GM21717 (cell line): ENCODE measurements around the gene C2CD4A.

Experiments used
- ATAC-seq: cut with Tn5 transposase; IDR thresholded peaks from one replicate; pipeline ENCODE4 v1.9.1; 2021; ENCODE audit warnings: mild to moderate bottlenecking, moderate library complexity; ENCODE audit not compliant: unreplicated experiment

C2CD4A gene

DNA sequence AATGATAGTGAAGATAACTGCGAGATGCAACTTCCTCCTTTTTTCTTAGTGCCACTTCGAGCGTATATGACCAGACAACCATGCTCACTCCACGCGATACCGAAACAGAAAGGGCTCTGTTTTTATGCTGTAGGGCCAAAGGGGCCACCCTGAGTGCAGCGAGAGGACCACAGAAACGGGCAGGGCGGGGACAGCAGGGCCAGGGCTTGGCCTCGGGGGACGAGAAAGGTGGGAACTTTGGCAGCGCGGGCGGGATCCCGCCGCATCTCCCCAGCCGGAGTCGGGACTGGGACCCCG is 7.0 kb upstream of the C2CD4A start:
- ATAC-seq = peak; percentile 77

DNA sequence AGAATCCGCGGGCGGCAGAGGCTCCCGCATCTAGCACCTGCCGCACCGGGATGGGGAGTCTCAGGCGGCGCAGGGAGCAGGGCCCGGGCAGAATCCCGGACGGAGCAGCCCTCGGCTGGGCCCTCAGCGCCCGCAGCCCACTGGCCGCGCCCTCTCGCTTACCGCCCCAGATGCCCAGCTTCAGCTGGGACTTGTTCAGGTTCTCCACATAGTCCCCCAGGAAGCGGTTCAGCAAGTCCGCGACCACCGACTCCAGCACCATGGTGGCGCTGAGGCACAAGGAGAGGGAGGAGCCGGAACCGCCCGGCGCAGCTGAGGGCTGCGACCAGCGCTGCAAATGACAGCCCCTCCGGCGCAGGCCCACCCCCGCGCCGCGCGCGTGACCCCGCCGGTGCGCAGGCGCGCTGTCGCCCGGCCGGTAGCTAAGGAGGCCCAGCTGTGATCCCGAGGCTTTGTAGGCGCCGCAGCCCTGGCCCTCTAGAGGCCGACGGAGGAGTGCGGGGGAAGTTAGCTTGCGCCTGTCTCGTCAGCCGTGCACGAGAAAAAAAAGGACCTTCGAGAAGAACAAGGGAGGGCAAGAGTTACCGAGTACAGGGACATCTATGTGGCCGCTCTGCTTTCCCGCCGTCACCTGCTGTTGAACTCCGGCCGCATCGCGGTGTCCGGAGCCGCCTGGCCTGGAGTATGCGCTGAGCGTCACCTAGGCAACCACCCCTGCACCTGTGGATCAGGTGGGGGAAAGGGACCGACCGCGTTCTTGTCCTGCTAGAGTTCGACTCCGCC is 6.5 kb upstream of the C2CD4A start, which contains the start of gene VPS13C:
Gene VPS13C (minus strand): TSS at position 335 of the 783 bp plus-strand sequence. CDS start 73 bp downstream, at position 262.
- peak; percentile 84 for ATAC-seq

DNA sequence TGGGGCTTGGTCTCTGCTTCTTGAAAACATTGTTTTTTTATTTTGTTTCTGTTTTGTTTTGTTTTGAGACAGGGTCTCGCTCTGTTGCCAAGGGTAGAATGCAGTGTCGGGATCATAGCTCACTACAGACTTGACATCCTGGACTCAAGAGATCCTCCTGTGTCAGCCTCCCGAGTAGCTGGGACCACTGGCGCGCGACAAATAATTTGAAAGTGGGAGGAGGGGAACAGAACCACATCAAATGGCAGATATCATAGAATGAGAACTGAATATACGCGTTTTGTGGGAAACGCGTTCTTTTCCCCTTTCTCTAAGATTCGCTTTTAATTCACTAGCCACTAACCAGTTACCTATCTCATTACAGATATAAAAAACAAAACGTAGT is 5.9 kb upstream of the C2CD4A start:
- ATAC-seq = peak; percentile 10

DNA sequence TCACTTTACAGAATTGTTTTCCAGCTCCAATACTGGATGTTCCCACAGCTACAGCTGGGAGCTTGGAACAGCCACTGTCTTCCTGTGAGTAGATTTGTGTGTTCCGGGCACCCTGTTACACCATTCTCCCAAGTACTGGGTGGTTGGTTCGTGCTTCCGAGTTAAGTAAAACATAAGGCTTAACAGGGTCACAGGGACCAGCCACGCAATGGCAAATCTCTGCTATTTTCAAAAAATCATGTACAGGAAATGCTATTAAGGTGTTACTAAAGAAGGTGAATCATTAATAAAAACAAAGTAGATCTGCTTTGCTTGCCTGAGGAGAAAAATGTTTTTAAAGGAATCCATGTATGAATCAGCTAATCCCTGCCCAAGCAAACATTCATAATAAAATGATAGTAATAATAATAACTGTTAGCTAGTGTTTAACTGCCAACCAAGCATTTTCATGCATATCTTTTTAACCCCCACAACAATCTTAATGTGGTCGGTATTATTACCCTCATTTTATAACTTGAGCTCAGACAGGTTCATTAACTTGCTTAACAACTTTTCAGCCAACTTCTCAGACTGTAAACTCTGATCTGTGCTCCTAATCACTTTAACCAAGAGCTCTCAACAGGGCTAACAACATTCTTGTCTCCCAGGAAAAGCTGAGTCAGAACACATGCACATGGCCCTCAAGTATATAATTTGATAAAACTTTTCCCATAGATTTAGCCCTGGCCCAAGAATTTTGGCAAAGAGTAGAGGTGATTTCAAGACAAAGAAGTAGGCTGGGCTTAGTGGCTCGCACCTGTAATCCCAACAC is 2.7 kb upstream of the C2CD4A start:
- no peak for ATAC-seq

DNA sequence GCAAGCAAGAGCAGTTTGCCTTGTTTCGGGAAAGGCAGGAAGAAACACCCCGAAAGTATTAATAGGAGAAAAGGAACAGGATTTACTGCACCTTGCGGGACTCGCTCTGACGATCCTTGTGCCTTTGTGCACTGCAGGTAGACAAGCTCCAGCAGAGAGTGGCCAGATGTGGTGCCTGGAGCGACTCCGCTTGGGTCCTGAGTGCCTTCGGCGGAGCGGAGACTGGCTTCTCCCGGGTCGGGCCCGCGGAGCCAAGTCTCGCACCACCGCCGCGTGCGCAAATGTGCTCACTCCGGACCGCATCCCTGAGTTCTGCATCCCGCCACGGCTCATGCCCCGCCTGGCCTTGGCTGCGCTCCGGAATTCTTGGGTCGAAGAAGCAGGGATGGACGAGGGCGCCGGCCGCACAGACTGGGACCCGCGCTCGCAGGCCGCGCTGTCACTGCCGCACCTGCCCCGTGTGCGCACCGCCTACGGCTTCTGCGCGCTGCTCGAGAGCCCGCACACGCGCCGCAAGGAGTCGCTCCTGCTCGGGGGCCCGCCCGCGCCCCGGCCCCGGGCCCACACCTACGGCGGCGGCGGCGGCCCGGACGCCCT is 769 bp downstream of the C2CD4A start:
- ATAC-seq = no peak

DNA sequence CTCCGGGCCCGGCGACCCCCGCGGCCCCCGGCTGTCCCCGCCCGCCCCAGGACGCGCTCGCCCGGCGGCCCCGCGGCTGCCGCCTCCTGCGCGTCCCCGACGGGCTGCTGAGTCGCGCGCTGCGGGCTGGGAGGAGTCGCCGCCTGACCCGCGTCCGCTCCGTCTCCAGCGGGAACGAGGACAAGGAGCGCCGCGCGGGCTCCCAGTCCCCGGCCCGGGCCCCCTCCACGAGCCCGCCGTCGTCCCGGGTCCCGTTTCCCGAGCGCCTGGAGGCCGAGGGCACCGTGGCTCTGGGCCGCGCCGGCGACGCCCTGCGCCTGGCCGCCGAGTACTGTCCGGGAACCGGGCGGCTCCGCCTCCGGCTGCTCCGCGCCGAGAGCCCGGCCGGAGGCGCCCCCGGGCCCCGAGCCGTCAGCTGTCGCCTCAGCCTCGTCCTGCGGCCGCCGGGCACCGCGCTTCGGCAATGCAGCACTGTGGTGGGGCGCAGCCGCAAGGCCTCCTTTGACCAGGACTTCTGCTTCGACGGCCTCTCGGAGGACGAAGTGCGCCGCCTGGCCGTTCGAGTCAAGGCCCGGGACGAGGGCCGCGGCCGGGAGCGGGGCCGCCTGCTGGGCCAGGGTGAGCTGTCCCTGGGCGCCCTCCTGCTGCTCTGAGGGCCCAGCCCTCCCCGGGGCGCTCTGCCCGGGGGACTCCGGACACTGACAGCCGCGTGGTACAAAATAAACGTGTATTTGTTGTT is 1.5 kb downstream of the C2CD4A start:
- ATAC-seq = no peak

DNA sequence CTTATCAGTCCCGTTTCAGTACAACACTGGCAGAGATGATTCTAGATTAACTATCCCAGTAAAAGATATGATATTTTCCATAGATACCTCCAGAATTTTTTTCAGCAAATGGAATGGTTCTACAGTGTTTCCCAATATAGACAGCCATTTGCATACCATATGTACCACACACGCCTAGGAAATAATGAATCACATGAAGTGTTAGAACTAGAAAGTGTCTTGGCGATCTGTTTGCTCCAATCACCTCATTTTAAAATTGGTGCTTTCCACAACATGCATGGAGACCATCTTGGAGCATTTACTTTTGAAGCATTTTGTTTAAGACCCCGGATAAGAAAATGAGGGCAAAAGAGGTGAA is 2.0 kb downstream of the C2CD4A start:
- no peak for ATAC-seq

DNA sequence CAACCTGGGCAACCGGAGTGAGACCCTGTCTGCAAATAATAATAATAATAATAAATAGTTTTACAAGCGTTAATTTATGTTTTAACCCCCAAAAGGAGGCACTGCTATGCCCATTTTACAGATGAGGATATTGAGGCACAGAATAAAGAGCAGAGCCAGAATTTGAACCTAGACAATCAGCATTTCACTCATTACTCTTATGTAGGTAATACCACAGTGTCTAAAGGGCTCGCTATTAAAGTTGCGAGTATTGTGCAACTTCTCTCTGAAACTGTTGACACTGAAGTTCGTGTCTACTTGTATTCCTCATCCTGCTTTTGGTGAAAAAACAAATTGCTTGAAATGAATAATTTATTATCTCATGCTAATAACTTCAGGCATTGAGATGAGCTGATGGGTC is 2.8 kb downstream of the C2CD4A start:
- ATAC-seq = no peak

DNA sequence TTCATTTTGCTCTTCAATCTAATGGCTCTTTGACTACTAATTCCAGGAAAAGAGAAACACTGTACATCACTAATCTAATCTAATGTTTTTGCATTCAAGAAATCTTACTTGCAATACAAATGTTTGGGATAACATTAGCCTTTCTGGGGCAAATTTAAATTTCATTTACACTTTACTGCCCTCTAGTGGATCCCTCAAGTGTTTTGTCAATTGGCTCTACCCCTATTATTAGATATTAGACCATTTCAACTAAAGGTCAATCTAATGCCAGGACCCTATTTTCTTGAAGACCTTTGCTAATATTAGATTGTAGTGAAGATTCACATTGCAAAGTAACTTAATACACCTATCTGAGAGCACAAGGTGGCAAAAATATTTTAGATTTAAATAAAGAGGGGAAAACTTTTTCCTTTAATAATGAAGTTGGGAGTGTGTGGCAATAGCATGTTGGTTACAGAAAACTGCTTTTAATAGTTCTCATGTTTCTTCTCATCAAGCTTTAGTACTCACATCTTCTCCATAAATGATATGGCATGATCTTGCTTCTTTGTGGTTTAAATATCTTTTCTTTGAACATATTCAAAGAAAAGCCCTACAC is 5.0 kb downstream of the C2CD4A start:
- ATAC-seq = no peak

DNA sequence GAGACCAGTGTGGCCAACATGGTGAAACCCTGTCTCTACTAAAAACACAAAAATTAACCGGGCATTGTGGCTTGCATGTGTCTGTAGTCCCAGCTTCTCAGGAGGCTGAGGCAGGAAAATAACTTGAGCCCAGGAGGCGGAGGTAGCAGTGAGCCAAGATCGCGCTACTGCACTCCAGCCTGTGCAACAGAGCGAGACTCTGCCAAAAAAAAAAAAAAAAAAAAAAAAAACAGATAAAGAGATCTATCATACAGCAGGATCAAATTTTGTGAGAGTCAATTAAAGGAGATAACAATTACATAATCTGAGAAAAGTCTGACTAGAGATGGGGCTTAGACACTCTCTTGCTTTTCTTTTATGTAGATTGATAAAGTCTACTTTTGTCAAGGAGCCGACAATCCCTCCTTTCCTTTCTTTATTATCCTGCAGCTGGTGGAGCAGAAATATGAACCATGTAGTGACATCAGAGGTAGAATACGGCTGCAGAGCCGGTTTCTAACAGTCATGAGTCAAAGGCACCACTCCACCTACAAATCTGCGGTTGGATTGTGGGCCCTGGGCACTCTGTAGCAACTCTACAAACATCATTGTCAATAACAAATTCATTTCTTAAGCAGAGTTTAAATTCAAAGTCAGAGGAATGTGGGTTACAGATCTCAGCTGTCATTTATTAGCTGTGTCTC is 9.0 kb downstream of the C2CD4A start:
- no peak for ATAC-seq

DNA sequence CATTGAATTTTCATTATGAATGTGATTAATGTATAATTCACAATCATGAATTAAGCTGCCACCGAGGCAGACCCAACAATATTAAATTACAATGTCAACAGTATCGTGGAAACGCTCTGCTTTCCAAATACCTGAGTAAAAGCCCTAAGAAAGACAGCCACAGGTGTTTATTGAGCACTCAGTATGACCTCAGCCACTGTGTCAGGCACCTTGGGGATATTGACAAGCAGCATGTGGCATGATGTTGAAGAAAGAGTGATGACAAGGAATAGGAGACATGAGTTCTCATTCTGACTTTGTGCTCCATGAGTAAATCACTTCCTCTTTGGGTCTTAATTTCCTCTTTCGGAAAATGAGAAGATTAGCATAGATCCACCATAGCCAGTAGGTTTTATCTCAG is 12.8 kb downstream of the C2CD4A start:
- no peak for ATAC-seq

DNA sequence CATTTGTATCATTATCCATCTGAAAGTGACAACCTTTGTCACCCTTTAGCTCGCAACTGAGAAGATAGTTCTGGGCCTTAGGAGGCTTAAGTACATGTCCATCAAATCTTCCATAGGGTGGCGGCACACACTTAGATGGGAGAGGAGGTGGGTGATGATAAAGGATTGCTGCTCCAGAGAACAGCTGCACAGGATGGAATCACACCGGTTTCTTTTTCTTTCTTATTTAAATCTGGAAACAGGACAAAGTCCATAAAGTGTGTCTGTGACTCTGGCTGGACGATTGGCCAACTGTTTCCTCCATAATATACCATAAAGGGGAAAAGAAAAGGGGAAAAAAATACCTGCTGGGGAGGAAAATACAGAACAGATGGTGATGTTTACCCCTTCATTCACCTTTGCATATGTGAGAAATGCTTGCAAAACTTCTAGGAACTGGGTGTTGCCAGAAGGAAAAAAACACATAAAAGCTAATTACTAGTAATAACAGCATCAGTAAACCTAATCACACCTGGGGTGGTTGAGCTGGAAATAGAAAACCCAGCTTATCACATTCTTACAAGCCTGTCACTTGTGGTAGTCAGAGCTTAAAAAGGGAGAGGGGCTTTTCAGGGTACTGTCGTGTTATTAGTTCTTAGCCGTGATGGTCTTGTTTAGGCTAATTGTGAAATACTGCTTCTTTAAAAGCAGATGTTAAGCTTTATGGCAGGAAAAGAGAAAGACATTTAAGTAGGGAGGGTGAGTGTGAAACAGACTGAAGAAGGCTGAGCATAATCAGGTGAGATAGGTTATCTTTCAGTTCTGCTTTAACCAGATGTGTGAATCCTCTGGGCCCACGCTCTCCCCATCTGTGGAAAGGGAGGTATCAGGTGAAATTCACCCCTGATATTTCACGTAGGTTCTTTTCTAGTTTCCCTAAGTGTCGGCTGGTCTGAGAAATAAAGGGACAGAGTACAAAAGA is 16.7 kb downstream of the C2CD4A start:
- no peak for ATAC-seq

DNA sequence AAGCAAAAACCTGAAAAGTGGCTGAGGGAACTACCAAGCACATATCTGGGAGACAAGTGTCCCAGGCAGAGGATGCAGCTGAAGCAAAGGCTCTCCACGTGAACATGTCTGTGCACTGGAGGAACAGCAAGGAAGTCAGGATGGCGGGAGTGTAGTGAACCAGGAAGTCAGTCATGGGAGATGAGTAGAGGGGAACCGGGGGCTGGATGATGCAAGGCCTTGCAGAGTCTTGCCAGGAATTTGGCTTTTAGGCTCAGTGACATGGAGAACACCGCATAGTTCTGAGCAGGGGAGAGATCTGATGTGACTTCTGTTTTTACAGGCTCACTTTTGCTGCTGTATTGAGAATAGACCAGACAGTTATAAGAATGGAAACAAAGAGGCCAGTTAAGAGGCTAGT is 19.0 kb downstream of the C2CD4A start:
- ATAC-seq = no peak

DNA sequence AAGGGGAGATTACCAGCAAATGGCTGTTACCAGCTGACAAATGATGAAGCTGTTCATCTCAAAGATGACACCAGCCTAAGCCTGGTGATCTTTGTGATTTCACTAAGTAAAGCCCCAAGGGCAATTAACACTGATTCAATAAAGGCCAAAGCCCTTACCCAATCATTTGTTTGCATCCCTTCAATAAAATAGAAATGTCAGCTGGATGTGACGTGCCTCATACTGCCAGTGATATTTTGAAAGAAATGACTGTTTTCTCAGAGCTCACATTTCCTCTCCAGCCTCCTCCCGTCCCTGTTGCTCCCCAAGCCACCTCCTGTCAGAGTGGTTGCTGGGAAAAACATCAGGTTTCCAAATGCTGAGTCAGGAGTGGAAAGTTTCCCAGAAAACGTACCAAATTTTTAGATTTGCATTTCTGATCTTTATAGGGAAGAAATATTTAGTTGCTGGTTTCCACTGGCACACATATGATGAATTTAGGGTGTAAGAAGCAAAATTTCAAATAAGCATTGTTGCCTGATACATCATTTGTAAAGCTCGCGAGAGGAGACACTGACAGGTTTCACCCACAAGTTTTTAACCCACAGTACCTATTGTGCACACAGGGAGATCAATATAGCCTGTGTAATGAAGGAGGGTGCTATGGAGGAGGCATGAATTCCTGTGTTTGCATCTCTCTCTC is 21.0 kb downstream of the C2CD4A start:
- ATAC-seq = no peak

DNA sequence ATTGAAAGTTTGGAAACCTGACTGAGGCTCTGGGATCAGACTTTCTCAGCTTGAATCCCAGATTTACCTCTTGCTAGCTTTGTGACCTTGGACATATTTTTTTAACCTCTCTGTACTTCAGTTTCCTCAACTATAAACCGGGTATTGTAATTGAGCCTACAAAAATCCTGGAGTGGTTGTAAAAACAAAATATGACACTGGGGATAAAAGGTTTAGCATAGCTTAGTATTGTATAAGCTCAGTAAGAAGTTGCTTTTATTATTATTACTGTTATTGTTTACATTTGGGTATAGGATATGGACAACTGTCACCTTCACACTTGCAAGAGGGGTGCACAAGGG is 21.5 kb downstream of the C2CD4A start:
- ATAC-seq = no peak

DNA sequence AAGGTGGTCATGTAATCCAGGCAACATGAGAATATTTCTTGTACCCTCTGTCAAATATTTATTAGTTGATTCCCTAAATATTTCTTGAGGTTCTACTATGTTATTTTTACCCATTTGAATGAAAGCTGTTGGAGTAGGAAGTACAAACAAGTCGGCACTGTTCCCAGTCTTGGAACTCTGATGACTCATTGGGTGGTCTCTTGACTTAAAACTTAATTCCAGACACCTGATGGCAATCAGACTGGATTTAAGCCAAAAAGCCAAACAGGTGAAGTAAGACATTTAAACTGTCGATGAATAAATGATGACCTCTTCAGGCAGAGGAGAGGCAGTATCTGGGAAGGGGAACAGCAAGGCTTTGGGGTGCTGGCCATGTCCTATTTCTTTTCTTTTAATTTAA is 22.8 kb downstream of the C2CD4A start:
- ATAC-seq = no peak

DNA sequence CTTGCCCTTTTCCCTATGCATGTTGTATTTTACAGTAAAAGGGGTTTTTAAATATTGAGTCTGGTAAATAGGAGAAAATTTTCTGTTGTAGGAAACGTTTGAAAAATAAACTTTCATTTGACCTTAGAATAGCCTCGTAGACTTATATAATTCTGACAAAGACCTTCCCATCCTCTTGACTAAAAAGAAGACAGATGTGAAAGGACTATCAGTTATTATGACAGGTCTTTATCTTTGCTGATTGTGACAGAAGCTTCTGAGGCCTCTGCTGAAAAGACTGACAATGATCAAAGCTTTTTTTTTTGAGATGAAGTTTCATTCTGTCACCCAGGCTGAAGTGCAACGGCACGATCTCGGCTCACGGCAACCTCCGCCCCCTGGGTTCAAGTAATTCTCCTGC is 24.2 kb downstream of the C2CD4A start:
- no peak for ATAC-seq

DNA sequence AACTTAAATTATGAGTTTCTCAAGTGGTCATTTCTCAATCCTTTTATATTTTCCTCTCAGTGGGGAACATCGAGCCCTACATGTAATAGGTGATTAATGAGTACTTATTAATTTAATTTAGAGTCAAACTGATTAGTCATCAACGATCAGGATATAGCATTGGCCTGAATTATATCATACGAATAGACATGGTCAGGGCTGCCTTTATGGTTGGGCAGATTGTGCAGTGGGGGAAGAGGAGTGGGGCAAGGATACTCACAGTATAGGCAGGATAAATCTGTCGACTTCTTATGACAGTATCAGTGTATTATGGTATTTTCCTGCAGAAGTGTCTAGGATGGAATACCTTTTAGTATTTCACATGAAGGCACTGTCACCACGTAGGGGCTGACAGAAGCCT is 27.0 kb downstream of the C2CD4A start:
- ATAC-seq = no peak

DNA sequence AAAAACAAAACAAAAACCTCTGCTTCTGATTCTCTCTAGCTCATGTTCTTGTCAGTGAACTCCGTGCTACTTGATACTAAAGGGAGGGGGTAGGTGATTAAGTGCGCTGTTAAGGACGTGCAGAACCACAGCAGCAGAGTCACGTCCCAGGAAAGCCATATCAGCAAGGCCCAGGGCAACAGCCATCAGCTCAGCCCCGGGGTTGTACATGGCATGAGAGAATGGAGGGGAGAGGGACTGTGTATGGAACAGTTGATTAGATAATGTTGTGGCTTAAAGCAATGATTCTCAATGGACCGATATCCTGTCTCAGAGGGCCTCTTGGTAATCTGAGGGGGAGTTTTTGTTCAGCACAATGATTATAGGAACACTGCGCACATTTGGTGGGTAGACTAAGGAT is 27.6 kb downstream of the C2CD4A start:
- no peak for ATAC-seq
